ENCODE measurements around the gene FBXL4.

The FBXL4 gene

GRCh38 chr6:98824902-98825599, 122.7 kb downstream of the FBXL4 start:
- DNase-seq (ENCODE audit: low spot score), result no peak

- no peak for DNase-seq (ENCODE audit: low spot score)
Measured at GRCh38 chr6:98824162-98824901, 123.4 kb downstream of the FBXL4 start.

GRCh38 chr6:98823428-98824161, 124.2 kb downstream of the FBXL4 start:
- DNase-seq (ENCODE audit: low spot score), result no peak

GRCh38 chr6:98821756-98822405, 125.9 kb downstream of the FBXL4 start:
- no peak for DNase-seq (ENCODE audit: low spot score)
